Sigmoid colon (tissue), 4 donors: Measurements from ENCODE around the gene FAM107A.

Experiments
- EP300 ChIP-seq, 4 donors: sonication (generic); formaldehyde crosslinking; IDR thresholded peaks; one replicate each; pipeline ENCODE4 v1.6.1; 2017; ENCODE audit warnings: antibody characterized with exemption in 4 of 4
- POLR2A ChIP-seq, 2 donors: fragments of 450-650 bp; IDR thresholded peaks; one replicate each; pipeline ENCODE4 v1.6.1; 2016; ENCODE audit warnings: antibody characterized with exemption in 2 of 2, mild to moderate bottlenecking in 2 of 2, moderate library complexity in 2 of 2

DNA sequence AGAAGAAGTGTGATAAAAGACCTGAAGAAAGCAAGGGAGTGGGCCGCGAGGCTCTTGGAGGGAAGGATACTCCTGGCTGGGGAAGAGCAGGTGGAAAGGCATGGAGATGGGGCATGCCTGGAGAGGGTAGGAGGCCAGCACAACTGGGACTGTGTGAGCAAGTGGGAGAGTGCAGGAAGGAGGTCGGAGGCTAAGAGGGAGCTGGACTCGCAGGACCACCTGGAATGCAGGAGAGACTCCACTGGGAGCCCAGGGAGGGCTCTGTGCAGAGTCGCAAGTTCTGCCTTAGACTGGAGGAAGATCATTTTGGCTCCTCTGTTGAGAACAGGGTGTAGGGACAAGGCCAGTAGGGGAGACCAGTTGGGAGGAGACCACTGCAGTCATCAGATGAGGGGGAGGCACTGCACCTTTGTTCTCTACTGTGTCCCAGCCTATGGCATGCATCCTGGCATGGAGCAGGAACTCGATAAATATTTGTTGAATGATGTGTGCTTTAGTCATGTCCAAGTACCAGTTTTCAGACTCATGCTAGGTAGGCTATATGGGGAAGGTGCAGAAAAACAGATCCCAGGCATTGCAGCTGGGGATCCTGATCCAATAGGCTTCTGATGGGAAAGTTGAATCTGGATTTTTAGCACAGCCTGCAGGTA, 13.7 kb downstream of the FAM107A start:
- TF ChIP-seq POLR2A (IDR thresholded peaks at IDR 0.05) (no peak), EP300 (IDR thresholded peaks at IDR 0.05) (no peak)
